H1 (cell line): ENCODE data around the gene ANO6. TPM values are rescaled to one million over a fixed set of nuclear protein-coding genes. Genes with fewer than 3 reads are reported as not detected.

Experiments
- TBP ChIP-seq: IDR thresholded peaks from 2 replicates; pipeline ENCODE4 v1.6.1; 2011; ENCODE audit warnings: low read depth, low read length, improper control_type of control experiment
- polyA plus RNA-seq, 7 experiments: library from polyadenylated mRNA; depleted of rRNA in 3 of 7; stranded (reverse) in 5 of 7; unstranded in 2 of 7; fragments of >200 nt in 5 of 7; fragments of 200-250 nt in 2 of 7; gene quantifications; 1 replicate in 5 of 7; 2 replicates in 1 of 7; 4 replicates in 1 of 7; pipeline versions ENCODE4 v1.2.1 to v1.2.3, GENCODE V29; 2011 to 2013; ENCODE audit warnings: missing spikeins in 2 of 7, mixed read lengths in 2 of 7
- total RNA-seq: library from RNA; stranded (reverse); fragmentation: NEBNext Ultra II Directional; extraction: Animal tissue kit (Norgen Biotek cat#: 25700); gene quantifications from 2 replicates; pipeline ENCODE4 v1.2.1, GENCODE V29; 2021

Gene ANO6
- total and polyA plus RNA-seq, 2 of the 8 experiments (the other 6 are each of a cell fraction or from before 2014, with no cell fraction given) = 15.1 to 39.7 TPM

- no peak for TF ChIP-seq TBP
- TF ChIP-seq, all 59 proteins: peak for 0
Measured at GRCh38 chr12:45398552-45398951, 182.7 kb downstream of the ANO6 start (continued).
